Upper lobe of left lung (tissue), 4 donors: ENCODE results near the gene EEF1AKMT1.

ENCODE experiments used
- CTCF ChIP-seq, 6 experiments: fragments of 450-650 bp in 4 of 6; fragments of 200-600 bp in 2 of 6; sonication (generic) in 2 of 6; IDR thresholded peaks; one replicate each; pipeline ENCODE4 v1.5.1; 2016 to 2019; ENCODE audit warnings: antibody characterized with exemption in 6 of 6
- POLR2A ChIP-seq, 4 donors: fragments of 450-650 bp; IDR thresholded peaks; one replicate each; pipeline ENCODE4 v1.5.1; 2016 to 2017; ENCODE audit warnings: antibody characterized with exemption in 4 of 4, mild to moderate bottlenecking in 2 of 4

GRCh38 chr13:20684041-20684440 lies 89.7 kb downstream of the EEF1AKMT1 start:
- TF ChIP-seq POLR2A (IDR thresholded peaks at IDR 0.05), result no peak
- no peak for TF ChIP-seq CTCF (IDR thresholded peaks at IDR 0.05)
